ENCODE measurements around the gene GEMIN4.

DNA sequence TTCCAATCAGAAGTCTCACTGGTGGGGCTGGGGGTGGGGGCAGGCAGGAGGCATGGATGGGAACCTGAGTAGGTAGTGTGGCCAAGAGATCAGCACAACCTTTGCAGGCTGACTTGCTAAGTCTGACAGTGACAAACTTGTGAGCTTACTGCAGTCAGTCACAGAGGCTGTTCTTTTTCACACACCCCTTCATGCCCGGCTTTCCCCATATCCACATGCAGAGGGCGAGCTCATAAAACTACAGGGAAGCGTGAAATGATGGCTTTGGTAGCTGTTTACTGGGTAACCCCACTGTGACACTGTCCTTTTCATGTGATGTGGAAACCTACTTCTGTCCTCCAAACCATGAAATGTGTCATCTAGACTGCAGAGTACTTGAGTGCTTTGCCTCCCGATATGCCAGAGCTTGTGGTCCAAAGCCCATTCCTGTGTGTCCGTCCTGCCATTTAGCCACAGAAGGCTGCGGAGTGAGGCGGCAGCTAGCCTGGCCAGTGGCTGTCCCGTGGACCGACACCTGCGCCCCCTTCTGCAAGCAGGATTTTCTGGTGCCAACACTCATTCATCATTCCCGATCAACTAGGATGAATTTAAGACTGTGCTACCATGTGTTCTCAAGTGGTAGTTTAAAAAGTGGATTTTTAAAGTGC lies 9.8 kb downstream of the GEMIN4 start:
- TF ChIP-seq CTCF (IDR thresholded peaks at IDR 0.05; ENCODE audit: low read depth, low read length): no peak
- no peak for TF ChIP-seq EZH2phosphoT487 (IDR thresholded peaks at IDR 0.05; ENCODE audit: low read depth)
